Activated B cell treated with CpG ODN at 0.5 μM for 24 hours (primary cell): ENCODE data around the gene C17orf50. TPM values are rescaled to one million over a fixed set of nuclear protein-coding genes. Genes with fewer than 3 reads are reported as not detected.

Experiments used
- ATAC-seq: fragments of 200-7000 bp; cut with Tn5 transposase; one replicate; pipeline ENCODE4 v1.10.0; 2021; ENCODE audit warnings: low read depth, mild to moderate bottlenecking, moderate library complexity
- CTCF ChIA-PET: fragments of 350-600 bp; sonication (Branson Sonifier 250); formaldehyde crosslinking; loops from one replicate; lab custom pipeline; 2021; ENCODE audit warnings: antibody characterized with exemption; lab: Charles Lee
- POLR2A ChIA-PET: fragments of 350-600 bp; sonication (Branson Sonifier 250); formaldehyde crosslinking; loops from one replicate; lab custom pipeline; 2021; ENCODE audit warnings: antibody characterized with exemption; lab: Charles Lee
- DNase-seq: peaks from one replicate; pipeline ENCODE4 v3.0.0; 2022
- H3K27ac Mint-ChIP-seq: one replicate; pipeline ENCODE4 v1.8.0; 2020; ENCODE audit warnings: mixed read lengths
- H3K27me3 Mint-ChIP-seq: one replicate; pipeline ENCODE4 v1.8.0; 2021; ENCODE audit warnings: mixed read lengths
- H3K36me3 Mint-ChIP-seq: one replicate; pipeline ENCODE4 v1.8.0; 2021; ENCODE audit warnings: low read depth, mixed read lengths
- H3K4me1 Mint-ChIP-seq: one replicate; pipeline ENCODE4 v1.8.0; 2021; ENCODE audit warnings: mixed read lengths
- H3K4me3 Mint-ChIP-seq: one replicate; pipeline ENCODE4 v1.8.0; 2020; ENCODE audit warnings: mild to moderate bottlenecking, mixed read lengths
- H3K9me3 Mint-ChIP-seq: one replicate; pipeline ENCODE4 v1.8.0; 2020; ENCODE audit warnings: mixed read lengths
- CTCF ChIP-seq: fragments of 200-600 bp; IDR thresholded peaks from one replicate; pipeline ENCODE4 v1.8.0; 2022; ENCODE audit warnings: antibody characterized with exemption, mild to moderate bottlenecking
- intact Hi-C: fragments of 100-400 bp; cut with micrococcal nuclease; formaldehyde crosslinking; loops from one replicate; pipeline ENCODE4 v1.15.1; 2024
- total RNA-seq: library from RNA; stranded (reverse); gene quantifications from 2 replicates; pipeline ENCODE4 v1.2.3, GENCODE V29; 2022

Gene C17orf50
- total RNA-seq, 1 donor from 2014 or later: not detected

GRCh38 chr17:35793257-35793656 lies 32.6 kb downstream of the C17orf50 start:
- POLR2A ChIA-PET: interaction anchor here (1.0 kb wide), 1 partner anchor 16 kb away, joined by 3 read pairs; the partner anchor contains the start of gene TAF15
- CTCF ChIA-PET: interaction anchor here (1.0 kb wide), 2 partner anchors 9 to 29 kb away, joined by 3 read pairs; no protein-coding TSS in a partner anchor
- intact Hi-C loops: no loop called here
- Mint-ChIP-seq H3K36me3 (no peaks in the 10 kb centered on the region), H3K9me3 (no peaks in the 10 kb centered on the region), H3K4me3 (no peak overlapping the region), H3K27me3 (peaks cover 43% of the 10 kb centered on the region), H3K27ac (no peak overlapping the region), H3K4me1 (peaks cover 16% of the 10 kb centered on the region)
- no peak for DNase-seq
- TF ChIP-seq CTCF: no peak
- ATAC-seq: no peak

GRCh38 chr17:35795007-35795870 lies 34.6 kb downstream of the C17orf50 start, which contains the start of gene MMP28:
Gene MMP28 (minus strand): TSS chr17:35795641. CDS start chr17:35795377, 264 bp downstream.
- no peak for TF ChIP-seq CTCF
- ChIA-PET CTCF (interaction anchor here (3.3 to 5.5 kb wide), 2 partner anchors 14 to 31 kb away, joined by 18 to 21 read pairs; partner anchors contain the start of gene TAF15), POLR2A (interaction anchor here (0.7 to 2.8 kb wide), 2 partner anchors 14 to 31 kb away, joined by 3 to 15 read pairs; partner anchors contain the start of gene TAF15)
- ATAC-seq (peak; percentile 83), DNase-seq (peak; percentile 42)
- H3K4me1 Mint-ChIP-seq: peaks cover 17% of the 10 kb centered on the region
- H3K27ac Mint-ChIP-seq: no peak within 1 kb of the TSS
- no peaks in the 10 kb centered on the region for H3K9me3 Mint-ChIP-seq
- H3K36me3 Mint-ChIP-seq: no peaks in the 10 kb centered on the region
- intact Hi-C loops: loop anchor here (1.0 kb wide), 2 partner anchors 9 to 14 kb away; partner anchors contain the start of gene TAF15
- H3K27me3 Mint-ChIP-seq: peaks cover 43% of the 10 kb centered on the region
- peak within 1 kb of the TSS; percentile 79 for H3K4me3 Mint-ChIP-seq

- Mint-ChIP-seq H3K27me3 (peaks cover 38% of the 10 kb centered on the region), H3K4me3 (peak overlapping the region; percentile 79), H3K36me3 (no peaks in the 10 kb centered on the region), H3K27ac (no peak overlapping the region), H3K9me3 (no peaks in the 10 kb centered on the region), H3K4me1 (peaks cover 21% of the 10 kb centered on the region)
- no peak for DNase-seq
- intact Hi-C loops: loop anchor here (1.0 kb wide), 2 partner anchors 8 to 13 kb away; partner anchors contain the start of gene TAF15
- no peak for ATAC-seq
- ChIA-PET POLR2A (interaction anchor here (2.8 kb wide), 1 partner anchor 13 kb away, joined by 15 read pairs; the partner anchor contains the start of gene TAF15), CTCF (interaction anchor here (3.3 to 5.5 kb wide), 2 partner anchors 13 to 32 kb away, joined by 18 to 21 read pairs; partner anchors contain the start of gene TAF15)
- TF ChIP-seq CTCF: no peak
Measured at GRCh38 chr17:35795871-35796265, 35.2 kb downstream of the C17orf50 start.

GRCh38 chr17:35796942-35797341 lies 36.3 kb downstream of the C17orf50 start:
- no peak overlapping the region for H3K27ac Mint-ChIP-seq
- ChIA-PET POLR2A (interaction anchor here (0.7 to 2.8 kb wide), 3 partner anchors 12 to 554 kb away, joined by 3 to 15 read pairs (median 3); partner anchors contain the start of genes SLFN5 and TAF15), CTCF (interaction anchor here (3.3 to 5.5 kb wide), 2 partner anchors 12 to 33 kb away, joined by 18 to 21 read pairs; partner anchors contain the start of gene TAF15)
- H3K27me3 Mint-ChIP-seq: peaks cover 29% of the 10 kb centered on the region
- no peak for DNase-seq
- intact Hi-C loops: no loop called here
- H3K36me3 Mint-ChIP-seq: no peaks in the 10 kb centered on the region
- no peak for ATAC-seq
- H3K4me3 Mint-ChIP-seq: no peak overlapping the region
- no peaks in the 10 kb centered on the region for H3K9me3 Mint-ChIP-seq
- peaks cover 31% of the 10 kb centered on the region for H3K4me1 Mint-ChIP-seq
- no peak for TF ChIP-seq CTCF
